CD4-positive, alpha-beta T cell treated with Interleukin-1 beta for 1 hour (primary cell): ENCODE measurements around the gene NPBWR2.
"Not testable (repeated sequence)": the region's sequence is repeated elsewhere in the genome, so short reads cannot be mapped to it uniquely, and the experiment has no call there.

Source experiments
- DNase-seq, 2 donors: peaks; one replicate each; pipeline ENCODE4 v3.0.0-alpha.2; 2020 to 2022

Gene NPBWR2

DNA sequence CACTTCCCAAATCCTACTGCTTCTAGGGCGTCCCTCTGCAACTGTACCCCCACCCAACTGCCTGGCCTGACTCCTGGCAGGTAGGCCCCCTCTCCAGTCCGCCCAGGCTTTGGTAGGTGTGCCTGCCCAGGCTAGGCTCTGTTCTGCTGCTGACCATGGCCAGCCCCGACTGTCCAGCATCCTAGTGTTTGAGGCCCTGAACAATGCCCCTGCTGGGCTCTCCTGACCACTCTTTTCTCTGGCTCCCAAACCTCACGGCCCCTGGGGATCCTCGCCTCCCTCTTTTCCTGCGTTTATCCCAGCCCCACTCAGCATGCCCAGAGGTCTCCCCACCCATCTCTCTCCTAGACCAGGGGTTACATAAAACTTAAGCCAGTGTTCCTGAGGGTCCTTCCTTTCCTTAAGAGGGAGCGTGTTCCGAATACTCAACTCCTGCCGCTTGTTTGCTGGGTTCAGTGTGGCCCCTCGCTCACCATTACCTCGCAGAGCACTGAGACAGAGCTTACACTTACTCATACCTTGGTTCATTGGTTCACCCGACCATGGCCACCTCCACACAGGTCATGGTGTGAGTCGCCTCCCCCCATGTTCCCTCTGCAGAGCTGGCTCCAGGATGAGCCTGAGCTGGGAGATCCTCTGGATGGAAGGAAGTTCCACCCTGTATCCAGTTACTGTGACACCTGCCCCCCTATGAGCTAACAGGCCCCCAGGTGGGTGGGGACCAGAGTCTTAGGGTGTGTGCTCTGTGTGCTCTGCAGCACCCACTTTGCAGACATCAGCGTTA lies 35.8 kb upstream of the NPBWR2 start:
- no peak for DNase-seq

GRCh38 chr20:64142590-64142989 lies 35.2 kb upstream of the NPBWR2 start:
- no peak for DNase-seq

- DNase-seq, result no peak
Observed at GRCh38 chr20:64140956-64141355, 33.6 kb upstream of the NPBWR2 start.

GRCh38 chr20:64140061-64140931 lies 32.9 kb upstream of the NPBWR2 start:
- DNase-seq, result no peak

- DNase-seq, result no peak
Observed at GRCh38 chr20:64139199-64140060, 32.1 kb upstream of the NPBWR2 start.

GRCh38 chr20:64138276-64138815 lies 31.0 kb upstream of the NPBWR2 start:
- DNase-seq, result no peak

- DNase-seq, result no peak
Observed at GRCh38 chr20:64137598-64138031, 30.2 kb upstream of the NPBWR2 start.

- no peak for DNase-seq
Observed at GRCh38 chr20:64136004-64136710, 28.8 kb upstream of the NPBWR2 start.

DNA sequence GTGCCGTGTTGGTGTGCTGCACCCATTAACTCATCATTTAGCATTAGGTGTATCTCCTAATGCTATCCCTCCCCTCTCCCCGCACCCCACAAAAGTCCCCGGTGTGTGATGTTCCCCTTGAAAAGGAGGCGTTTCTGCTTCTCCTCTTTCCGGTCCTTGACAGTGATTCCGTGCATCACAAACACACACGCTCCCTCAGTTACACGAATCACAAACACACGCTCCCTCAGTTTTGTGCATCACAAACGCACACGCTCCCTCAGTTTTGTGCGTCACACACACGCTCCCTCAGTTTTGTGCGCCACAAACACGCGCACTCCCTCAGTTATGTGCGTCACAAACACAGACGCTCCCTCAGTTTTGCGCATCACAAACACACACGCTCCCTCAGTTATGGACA lies 27.4 kb upstream of the NPBWR2 start:
- not testable (repeated sequence) for DNase-seq

DNA sequence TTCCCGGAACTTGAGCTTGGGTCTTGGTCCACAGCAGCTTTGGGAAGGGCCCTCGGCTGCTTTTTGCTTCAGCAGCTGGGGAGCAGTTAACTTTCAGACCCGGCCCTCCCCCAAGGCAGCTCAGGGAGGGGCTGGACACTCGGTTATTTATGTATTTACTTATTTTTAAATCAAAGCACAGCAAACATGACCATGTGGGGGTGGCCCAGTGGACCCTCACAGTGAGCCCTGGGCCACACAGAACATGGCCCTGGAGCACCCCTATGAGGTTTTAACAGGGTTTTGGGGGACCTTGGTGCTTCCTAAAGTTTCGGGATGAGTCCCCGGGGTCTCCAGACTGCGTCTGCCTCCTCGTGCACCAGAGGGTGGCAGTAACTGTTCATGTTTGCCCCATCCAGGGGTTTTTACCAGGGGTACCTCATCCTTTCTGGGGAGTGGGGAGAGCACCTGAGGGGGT lies 26.6 kb upstream of the NPBWR2 start:
- DNase-seq, result no peak

GRCh38 chr20:64131406-64131805 lies 24.0 kb upstream of the NPBWR2 start:
- no peak for DNase-seq

DNA sequence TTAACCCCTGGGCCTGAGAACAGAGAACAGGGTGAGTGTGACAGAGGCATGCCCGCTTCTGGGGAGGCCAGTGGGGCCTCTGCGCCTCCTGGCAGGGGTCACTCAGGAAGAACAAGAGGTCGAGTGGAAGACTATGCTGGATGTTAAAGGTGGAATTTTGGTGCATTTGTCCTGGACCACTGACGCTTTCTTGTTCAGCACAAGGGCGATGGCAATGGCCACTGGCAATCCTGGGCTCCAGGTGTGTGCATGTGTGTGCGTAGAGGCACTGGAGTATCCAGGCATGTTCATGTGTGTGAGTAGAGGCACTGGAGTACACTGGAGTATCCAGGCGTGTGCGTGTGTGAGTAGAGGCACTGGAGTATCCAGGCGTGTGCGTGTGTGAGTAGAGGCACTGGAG lies 23.5 kb upstream of the NPBWR2 start:
- no peak for DNase-seq

DNA sequence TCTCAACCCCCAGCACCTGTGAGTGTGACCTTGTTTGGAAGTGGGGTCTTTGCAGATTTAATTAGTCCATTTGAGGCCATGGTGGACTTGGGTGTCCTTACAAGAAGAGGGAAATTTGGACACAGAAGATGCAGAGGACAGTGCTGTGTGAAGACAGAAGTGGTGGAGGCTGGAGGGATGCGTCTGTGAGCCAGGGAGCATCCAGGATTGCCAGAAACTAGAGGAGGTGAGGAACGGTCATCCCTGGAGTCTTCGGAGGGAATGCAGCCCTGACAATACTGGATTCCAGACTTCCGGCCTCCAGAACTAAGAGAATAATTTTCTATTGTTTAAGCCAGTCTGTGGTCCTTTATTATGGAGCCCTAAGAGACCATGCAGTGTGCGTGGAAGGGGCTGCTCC lies 22.9 kb upstream of the NPBWR2 start:
- no peak for DNase-seq

- DNase-seq, result no peak
Observed at GRCh38 chr20:64129146-64129782, 21.9 kb upstream of the NPBWR2 start.

GRCh38 chr20:64123517-64123916 lies 16.2 kb upstream of the NPBWR2 start:
- DNase-seq, result not testable (repeated sequence)

GRCh38 chr20:64122927-64123326 lies 15.6 kb upstream of the NPBWR2 start:
- DNase-seq, result not testable (repeated sequence)

DNA sequence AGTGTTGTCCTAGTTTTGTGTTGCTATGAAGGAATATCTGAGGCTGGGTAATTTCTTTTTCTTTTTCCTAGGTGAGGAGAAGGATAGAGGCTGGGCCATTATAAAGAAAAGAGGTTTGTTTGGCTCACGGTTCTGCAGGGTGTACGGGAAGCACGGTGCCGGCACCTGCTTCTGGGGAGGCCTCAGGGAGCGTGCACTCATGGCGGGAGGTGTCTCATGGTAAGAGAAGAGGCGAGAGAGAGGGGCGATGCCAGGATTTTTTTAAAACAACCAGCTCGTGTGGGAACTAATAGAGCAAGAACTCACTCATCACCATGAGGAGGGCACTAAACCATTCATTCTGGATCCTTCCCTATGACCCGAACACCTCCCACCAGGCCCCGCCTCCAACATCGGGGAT lies 14.2 kb upstream of the NPBWR2 start:
- no peak for DNase-seq

GRCh38 chr20:64119681-64120341 lies 12.4 kb upstream of the NPBWR2 start:
- DNase-seq, result no peak

DNA sequence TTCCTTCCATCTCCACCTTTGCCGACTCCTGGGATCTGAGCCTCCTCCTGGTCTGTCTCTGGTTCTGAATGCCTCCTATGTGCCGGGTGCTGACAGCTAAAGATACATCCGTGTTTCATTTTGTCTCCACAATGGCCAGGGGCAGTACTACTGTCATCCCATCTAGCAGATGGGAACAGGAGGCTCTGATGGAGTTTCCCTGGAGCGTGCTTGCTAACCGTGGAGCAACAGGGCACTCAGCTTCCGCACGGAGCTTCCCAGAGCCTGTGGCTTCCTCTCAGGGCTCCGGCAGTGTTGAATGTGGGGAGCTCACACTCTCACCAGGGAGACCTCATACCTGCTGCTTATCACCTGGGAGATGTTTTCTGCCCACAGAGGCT lies 11.9 kb upstream of the NPBWR2 start:
- no peak for DNase-seq

DNA sequence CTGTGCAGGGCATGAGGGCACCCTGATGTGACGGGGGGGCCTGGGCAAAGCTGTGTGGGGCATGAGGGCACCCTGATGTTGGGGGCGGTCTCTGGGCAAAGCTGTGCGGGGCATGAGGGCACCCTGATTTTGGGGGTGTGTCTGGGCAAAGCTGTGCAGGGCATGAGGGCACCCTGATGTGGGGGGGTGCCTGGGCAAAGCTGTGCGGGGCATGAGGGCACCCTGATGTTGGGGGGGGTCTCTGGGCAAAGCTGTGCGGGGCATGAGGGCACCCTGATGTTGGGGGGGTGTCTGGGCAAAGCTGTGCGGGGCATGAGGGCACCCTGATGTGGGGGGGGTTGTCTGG lies 10.0 kb upstream of the NPBWR2 start:
- DNase-seq, result not testable (repeated sequence)
